Activated CD4-positive, alpha-beta T cell treated with anti-CD3 and anti-CD28 coated beads, Interleukin-10, Interleukin-2, amounts not matched to agents 100 ng/mL and 50 ng/mL, durations not matched to agents 16 hours and 8 hours (primary cell): ENCODE results near the gene AKTIP.

Experiments used
- DNase-seq: peaks from one replicate; pipeline ENCODE4 v3.0.0-alpha.2; 2020

The AKTIP gene

GRCh38 chr16:53476867-53477266 lies 26.1 kb downstream of the AKTIP start:
- no peak for DNase-seq

- no peak for DNase-seq
Observed at GRCh38 chr16:53465606-53466280, 37.3 kb downstream of the AKTIP start.

GRCh38 chr16:53458635-53459034 lies 44.4 kb downstream of the AKTIP start:
- DNase-seq, result no peak

DNA sequence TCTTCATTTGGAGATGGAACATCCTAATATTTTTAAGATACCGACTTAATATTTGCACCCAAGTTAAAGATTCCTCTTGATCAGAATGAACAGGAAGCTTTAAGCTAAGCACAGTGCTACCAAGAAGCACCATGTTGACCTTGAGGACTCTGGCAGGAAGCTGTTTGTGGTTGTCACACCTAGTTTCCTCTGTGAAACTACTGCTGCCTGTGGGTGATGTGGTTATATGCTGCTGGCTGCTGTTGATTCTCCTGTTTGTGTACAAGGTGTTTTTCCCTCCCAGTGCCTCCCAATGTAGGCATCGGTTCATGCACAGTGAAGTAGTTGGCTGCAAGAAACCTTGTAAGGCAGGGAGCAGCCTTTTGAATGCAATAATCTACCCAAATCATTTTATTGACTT lies 45.3 kb downstream of the AKTIP start:
- peak; percentile 93 for DNase-seq

DNA sequence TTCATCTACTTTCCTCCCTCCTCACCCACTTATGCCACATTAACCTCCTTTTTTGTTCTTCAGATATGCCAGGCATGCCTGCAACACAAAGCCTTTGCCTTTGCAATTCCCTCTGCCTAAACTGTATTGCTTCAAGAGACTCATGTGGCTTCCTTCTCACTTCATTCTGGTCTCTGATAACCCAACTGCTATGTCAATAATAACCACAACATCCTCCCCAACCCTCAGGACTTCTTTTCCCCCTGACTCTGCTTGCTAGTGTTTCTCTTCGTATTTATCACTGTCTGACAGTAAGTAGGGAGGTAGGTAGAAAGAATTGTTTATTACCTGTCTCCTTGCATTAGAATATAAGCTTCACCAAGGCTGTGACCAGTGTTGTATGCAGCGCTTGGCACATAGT lies 46.4 kb downstream of the AKTIP start:
- peak; percentile 83 for DNase-seq

- DNase-seq, result peak; percentile 39
Observed at GRCh38 chr16:53453928-53454327, 49.1 kb downstream of the AKTIP start.

DNA sequence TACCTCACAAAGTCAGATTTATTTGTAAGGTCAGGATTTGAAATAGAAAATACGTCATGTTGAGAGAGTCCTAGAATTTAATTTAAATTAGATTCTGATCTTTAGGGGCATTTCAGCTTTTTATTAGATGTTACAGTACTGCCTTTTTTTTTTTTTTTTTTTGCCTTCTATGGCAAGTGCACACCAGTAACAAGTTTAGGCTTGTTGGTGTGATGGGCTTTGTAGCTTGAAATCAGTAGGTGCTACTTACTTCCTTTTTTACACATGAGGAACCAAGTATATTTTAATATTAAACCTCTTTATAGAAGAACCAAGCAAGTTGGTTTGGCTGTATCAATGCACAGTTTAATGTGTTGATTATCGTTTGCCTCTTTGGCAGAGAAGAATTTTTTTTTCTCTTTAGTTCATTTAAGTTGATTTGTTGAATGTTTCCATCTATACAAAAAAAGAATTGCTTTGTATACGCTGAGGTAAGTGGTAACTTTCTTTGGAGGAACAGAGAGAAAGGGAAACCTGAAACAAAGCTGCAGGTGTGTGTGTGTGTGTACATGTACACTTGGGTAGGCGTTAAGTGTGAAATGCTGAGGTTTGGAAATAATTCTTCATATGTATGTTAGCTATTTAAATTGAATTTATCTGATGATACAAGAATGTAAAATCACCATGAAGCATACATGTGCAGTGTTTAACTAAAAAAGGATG lies 53.0 kb downstream of the AKTIP start:
- no peak for DNase-seq

- no peak for DNase-seq
Observed at GRCh38 chr16:53446090-53446489, 56.9 kb downstream of the AKTIP start.

GRCh38 chr16:53445534-53445933 lies 57.5 kb downstream of the AKTIP start:
- DNase-seq, result no peak
